ENCODE data around the gene MAPK1IP1L. TPM values are rescaled to one million over a fixed set of nuclear protein-coding genes. Genes with fewer than 3 reads are reported as not detected.

MAPK1IP1L gene
- total and polyA plus RNA-seq, 2 experiments from 2014 or later: 72.4 to 162 TPM

GRCh38 chr14:55015006-55015405, 36.4 kb upstream of the MAPK1IP1L start:
- peaks cover 72% of the 10 kb centered on the region for H3K79me2 ChIP-seq (replicated peaks; ENCODE audit: insufficient read depth)
- Mint-ChIP-seq H3K36me3 (ENCODE audit: low read depth) (peaks cover 54% of the 10 kb centered on the region), H3K27ac (no peak overlapping the region), H3K9me3 (no peaks in the 10 kb centered on the region), H3K4me1 (no peaks in the 10 kb centered on the region), H3K4me3 (no peak overlapping the region), H3K27me3 (ENCODE audit: insufficient read depth, low read depth, poor library complexity) (peaks cover 2% of the 10 kb centered on the region)
- no peak for ATAC-seq
- H3K9me2 ChIP-seq (ENCODE audit: insufficient read depth): no peaks in the 10 kb centered on the region
- H3K4me1 ChIP-seq (ENCODE audit: insufficient read depth): no peaks in the 10 kb centered on the region
- no peaks in the 10 kb centered on the region for H3K27me3 ChIP-seq (ENCODE audit: insufficient read depth)
- no peak overlapping the region for H3K27ac ChIP-seq (ENCODE audit: low read depth)
- TF ChIP-seq POLR2AphosphoS5 (IDR thresholded peaks at IDR 0.05; ENCODE audit: low read depth) (no peak), ZNF462 (CRISPR knock-in tag; IDR thresholded peaks at IDR 0.05) (no peak), CTCF (conservative IDR thresholded peaks at IDR 0.05; ENCODE audit: low read depth in 2 of 2) (no peak), EZH2phosphoT487 (IDR thresholded peaks at IDR 0.05; ENCODE audit: unreplicated experiment) (no peak), ZNF331 (CRISPR knock-in tag; IDR thresholded peaks at IDR 0.05; ENCODE audit: low read depth) (no peak), REST (IDR thresholded peaks at IDR 0.05; ENCODE audit: unreplicated experiment) (no peak), EZH2 (IDR thresholded peaks at IDR 0.05; ENCODE audit: low read depth, unreplicated experiment) (no peak), CREB1 (CRISPR knock-in tag; IDR thresholded peaks at IDR 0.05; ENCODE audit: low read depth) (no peak), ETS1 (IDR thresholded peaks at IDR 0.05) (no peak), NANOG (IDR thresholded peaks at IDR 0.05; ENCODE audit: borderline replicate concordance) (no peak), ZNF114 (CRISPR knock-in tag; IDR thresholded peaks at IDR 0.05) (no peak), JUNB (IDR thresholded peaks at IDR 0.05; ENCODE audit: unreplicated experiment) (no peak), STAT1 (IDR thresholded peaks at IDR 0.05; ENCODE audit: unreplicated experiment) (no peak)
- H4K20me1 ChIP-seq (replicated peaks; ENCODE audit: insufficient read depth): peaks cover 43% of the 10 kb centered on the region
- no peak overlapping the region for H2AFZ ChIP-seq
- H3F3A ChIP-seq (replicated peaks; ENCODE audit: low read depth): no peaks in the 10 kb centered on the region
- H3K36me3 ChIP-seq (ENCODE audit: insufficient read depth): peaks cover 12% of the 10 kb centered on the region; the same call in 1 of the 2 replicates
- DNase-seq (ENCODE audit: low spot score): no peak
- H3K4me2 ChIP-seq: no peak overlapping the region
- H3K4me3 ChIP-seq: no peak overlapping the region

Measured in GM23338 (cell line).